Left lung (tissue), 10 donors: Measurements from ENCODE around the gene KCNK3. TPM values are rescaled to one million over a fixed set of nuclear protein-coding genes. Genes with fewer than 3 reads are reported as not detected.

Source experiments
- ATAC-seq: fragments of 200-7000 bp; cut with Tn5 transposase; one replicate; pipeline ENCODE4 v1.9.1; 2020; ENCODE audit warnings: moderate library complexity
- DNase-seq, 4 donors: peaks; one replicate each; pipeline ENCODE4 v3.0.0-alpha.2; 2013 to 2020
- H3K27ac ChIP-seq, 2 donors: fragments of 200-600 bp; sonication (generic) in 1 of 2; one replicate each; pipeline versions ENCODE4 v1.5.0 to v1.8.0; 2020 to 2021
- H3K27me3 ChIP-seq, 2 donors: fragments of 200-600 bp; sonication (generic) in 1 of 2; one replicate each; pipeline versions ENCODE4 v1.5.0 to v1.8.0; 2020 to 2021
- H3K36me3 ChIP-seq, 2 donors: fragments of 200-600 bp; sonication (generic) in 1 of 2; one replicate each; pipeline versions ENCODE4 v1.5.0 to v1.8.0; 2020 to 2021
- H3K4me1 ChIP-seq, 2 donors: fragments of 200-600 bp; one replicate each; pipeline ENCODE4 v1.8.0; 2021
- H3K4me3 ChIP-seq, 2 donors: fragments of 200-600 bp; sonication (generic) in 1 of 2; one replicate each; pipeline versions ENCODE4 v1.5.0 to v1.8.0; 2020 to 2021; ENCODE audit warnings: mild to moderate bottlenecking in 1 of 2
- H3K9me3 ChIP-seq, 2 donors: fragments of 200-600 bp; sonication (generic) in 1 of 2; one replicate each; pipeline versions ENCODE4 v1.5.0 to v1.8.0; 2020 to 2021
- intact Hi-C, 2 donors: fragments of 100-400 bp; cut with DNase I; formaldehyde crosslinking; loops; one replicate each; pipeline versions ENCODE4 v1.11.2 to v1.14.2; 2022
- polyA plus RNA-seq, 6 donors: library from polyadenylated mRNA; unstranded; fragments of 120-200 nt; gene quantifications; one replicate each; pipeline ENCODE4 v1.2.1, GENCODE V29; 2013; ENCODE audit not compliant: insufficient read length in 6 of 6
- total RNA-seq, 2 donors: library from RNA; stranded (reverse); fragmentation: NEBNext Ultra II Directional; extraction: Animal tissue kit (Norgen Biotek cat#: 25700); gene quantifications; one replicate each; pipeline ENCODE4 v1.2.1, GENCODE V29; 2021
- TF ChIP-seq, protein P1 (sequence below), 2 donors: fragments of 200-600 bp; sonication (generic) in 1 of 2; IDR thresholded peaks; one replicate each; pipeline versions ENCODE4 v1.5.0 to v1.8.0; 2021; ENCODE audit warnings: antibody characterized with exemption in 2 of 2
- donor health status: DM: no; HTN: yes; CAD: no.
- donor health status: DM: no; HTN: no; CAD: no.

KCNK3 gene
- total and polyA plus RNA-seq, 8 donors = 17.8 to 34.9 (median 28.3) TPM

- no peak for ATAC-seq
- Histone ChIP-seq H3K27ac (no peak overlapping the region), H3K4me3 (no peak overlapping the region), H3K36me3 (no peaks in the 10 kb centered on the region), H3K4me1 (no peaks in the 10 kb centered on the region), H3K9me3 (no peaks in the 10 kb centered on the region), H3K27me3 (no peaks in the 10 kb centered on the region)
- peak in 1 of 4 donors; percentile 58 for DNase-seq
- TF ChIP-seq, protein P1, sequence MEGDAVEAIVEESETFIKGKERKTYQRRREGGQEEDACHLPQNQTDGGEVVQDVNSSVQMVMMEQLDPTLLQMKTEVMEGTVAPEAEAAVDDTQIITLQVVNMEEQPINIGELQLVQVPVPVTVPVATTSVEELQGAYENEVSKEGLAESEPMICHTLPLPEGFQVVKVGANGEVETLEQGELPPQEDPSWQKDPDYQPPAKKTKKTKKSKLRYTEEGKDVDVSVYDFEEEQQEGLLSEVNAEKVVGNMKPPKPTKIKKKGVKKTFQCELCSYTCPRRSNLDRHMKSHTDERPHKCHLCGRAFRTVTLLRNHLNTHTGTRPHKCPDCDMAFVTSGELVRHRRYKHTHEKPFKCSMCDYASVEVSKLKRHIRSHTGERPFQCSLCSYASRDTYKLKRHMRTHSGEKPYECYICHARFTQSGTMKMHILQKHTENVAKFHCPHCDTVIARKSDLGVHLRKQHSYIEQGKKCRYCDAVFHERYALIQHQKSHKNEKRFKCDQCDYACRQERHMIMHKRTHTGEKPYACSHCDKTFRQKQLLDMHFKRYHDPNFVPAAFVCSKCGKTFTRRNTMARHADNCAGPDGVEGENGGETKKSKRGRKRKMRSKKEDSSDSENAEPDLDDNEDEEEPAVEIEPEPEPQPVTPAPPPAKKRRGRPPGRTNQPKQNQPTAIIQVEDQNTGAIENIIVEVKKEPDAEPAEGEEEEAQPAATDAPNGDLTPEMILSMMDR (IDR thresholded peaks at IDR 0.05) = no peak
- intact Hi-C loops = no loop called here
These were observed 14.3 kb downstream of the KCNK3 start for GRCh38 chr2:26706616-26707473.

- no peak for ATAC-seq
- DNase-seq = peak in 1 of 4 donors; percentile 40
- Histone ChIP-seq H3K4me1 (no peaks in the 10 kb centered on the region), H3K36me3 (no peaks in the 10 kb centered on the region), H3K27me3 (no peaks in the 10 kb centered on the region), H3K27ac (no peak overlapping the region), H3K4me3 (no peak overlapping the region), H3K9me3 (no peaks in the 10 kb centered on the region)
- TF ChIP-seq, protein P1 (IDR thresholded peaks at IDR 0.05) = no peak
- intact Hi-C loops = no loop called here
These were observed 15.2 kb downstream of the KCNK3 start for GRCh38 chr2:26707747-26708146.

DNA sequence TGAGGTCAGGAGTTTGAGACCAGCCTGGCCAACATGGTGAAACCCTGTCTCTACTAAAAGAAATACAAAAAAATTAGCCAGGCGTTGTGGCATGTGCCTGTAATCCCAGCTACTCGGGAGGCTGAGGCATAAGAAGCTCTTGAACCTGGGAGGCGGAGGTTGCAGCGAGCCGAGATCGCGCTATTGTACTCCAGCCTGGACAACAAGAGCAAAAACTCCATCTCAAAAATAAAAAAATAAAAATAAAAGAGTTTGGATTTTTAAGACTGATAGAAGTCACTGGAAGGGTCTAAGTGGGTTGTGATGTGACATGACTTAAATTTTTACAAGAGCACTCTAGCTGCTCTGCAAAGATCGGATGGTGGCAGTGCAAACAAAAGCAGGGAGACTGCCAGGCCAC, 15.9 kb downstream of the KCNK3 start:
- H3K9me3 ChIP-seq = no peaks in the 10 kb centered on the region
- ATAC-seq (no peak), DNase-seq (peak in 1 of 4 donors; percentile 29)
- no peak overlapping the region for H3K4me3 ChIP-seq
- TF ChIP-seq, protein P1 (IDR thresholded peaks at IDR 0.05) = no peak
- no peaks in the 10 kb centered on the region for H3K4me1 ChIP-seq
- H3K27me3 ChIP-seq = no peaks in the 10 kb centered on the region
- H3K27ac ChIP-seq = no peak overlapping the region
- intact Hi-C loops = no loop called here
- no peaks in the 10 kb centered on the region for H3K36me3 ChIP-seq

- Histone ChIP-seq H3K9me3 (no peaks in the 10 kb centered on the region), H3K27me3 (no peaks in the 10 kb centered on the region), H3K4me3 (no peak overlapping the region), H3K36me3 (no peaks in the 10 kb centered on the region), H3K27ac (no peak overlapping the region), H3K4me1 (no peaks in the 10 kb centered on the region)
- ATAC-seq (no peak), DNase-seq (peak in 2 of 4 donors; percentile 26 to 83)
- TF ChIP-seq, protein P1 (IDR thresholded peaks at IDR 0.05) = no peak
- intact Hi-C loops = no loop called here
These were observed 17.0 kb downstream of the KCNK3 start for GRCh38 chr2:26709323-26710110.

GRCh38 chr2:26710145-26710544, 17.6 kb downstream of the KCNK3 start:
- H3K4me1 ChIP-seq = no peaks in the 10 kb centered on the region

More at GRCh38 chr2:26710145-26710544, 17.6 kb downstream of the KCNK3 start:
- Histone ChIP-seq H3K27me3 (no peaks in the 10 kb centered on the region), H3K27ac (no peak overlapping the region), H3K4me3 (no peak overlapping the region), H3K9me3 (no peaks in the 10 kb centered on the region), H3K36me3 (no peaks in the 10 kb centered on the region)
- DNase-seq (no peak), ATAC-seq (no peak)
- TF ChIP-seq, protein P1 (IDR thresholded peaks at IDR 0.05) = no peak
- intact Hi-C loops = no loop called here
